Heart right ventricle (tissue), 16 donors: ENCODE results near the gene ANKFN1. TPM values are rescaled to one million over a fixed set of nuclear protein-coding genes. Genes with fewer than 3 reads are reported as not detected.

Experiments
- ATAC-seq, 8 donors: fragments of 200-7000 bp; cut with Tn5 transposase; one replicate each; pipeline ENCODE4 v1.9.1; 2020; ENCODE audit warnings: mild to moderate bottlenecking in 8 of 8, moderate library complexity in 8 of 8, moderate number of reproducible peaks in 1 of 8
- DNase-seq, 2 donors: peaks; one replicate each; pipeline ENCODE4 v3.0.0-alpha.2; 2020
- H3K27ac ChIP-seq, 10 donors: fragments of 200-600 bp; sonication (generic) in 2 of 10; one replicate each; pipeline versions ENCODE4 v1.5.0 to v1.8.0; 2020 to 2022; ENCODE audit warnings: mild to moderate bottlenecking in 3 of 10
- H3K27me3 ChIP-seq, 7 donors: fragments of 200-600 bp; one replicate each; pipeline ENCODE4 v1.8.0; 2021 to 2022; ENCODE audit warnings: mild to moderate bottlenecking in 2 of 7
- H3K36me3 ChIP-seq, 9 donors: fragments of 200-600 bp; sonication (generic) in 1 of 9; one replicate each; pipeline versions ENCODE4 v1.5.0 to v1.8.0; 2020 to 2022; ENCODE audit warnings: mild to moderate bottlenecking in 2 of 9
- H3K4me1 ChIP-seq, 9 donors: fragments of 200-600 bp; sonication (generic) in 1 of 9; one replicate each; pipeline versions ENCODE4 v1.5.0 to v1.8.0; 2020 to 2022; ENCODE audit warnings: mild to moderate bottlenecking in 4 of 9
- H3K4me3 ChIP-seq, 10 donors: fragments of 200-600 bp; sonication (generic) in 2 of 10; one replicate each; pipeline versions ENCODE4 v1.5.0 to v1.8.0; 2020 to 2022; ENCODE audit warnings: mild to moderate bottlenecking in 7 of 10, moderate library complexity in 2 of 10
- H3K9me3 ChIP-seq, 11 donors: fragments of 200-600 bp in 10 of 11; sonication (generic) in 2 of 11; one replicate each; pipeline versions ENCODE4 v1.5.0 to v1.8.0; 2013 to 2022; ENCODE audit warnings: mild to moderate bottlenecking in 2 of 11, control low read depth in 1 of 11, moderate library complexity in 1 of 11
- CTCF ChIP-seq, 9 donors: fragments of 200-600 bp; sonication (generic) in 2 of 9; IDR thresholded peaks; one replicate each; pipeline versions ENCODE4 v1.5.0 to v1.8.0; 2021 to 2022; ENCODE audit warnings: antibody characterized with exemption in 9 of 9, mild to moderate bottlenecking in 5 of 9, moderate library complexity in 1 of 9
- WGBS, 2 donors: extraction: QIAGEN DNeasy Blood & Tissue Kit; methylation state at CpG; one replicate each; pipeline ENCODE4 v1.1.7; 2013; ENCODE audit warnings: inconsistent platforms in 1 of 2; 5-methylcytosine and 5-hydroxymethylcytosine counted together
- intact Hi-C, 10 donors: fragments of 100-400 bp; cut with DNase I; formaldehyde crosslinking; loops; one replicate each; pipeline versions ENCODE4 v1.11.1 to v1.14.2; 2022
- polyA plus RNA-seq, 2 donors: library from polyadenylated mRNA; stranded (reverse); fragments of 200-250 nt; gene quantifications; one replicate each; pipeline ENCODE4 v1.2.3, GENCODE V29; 2013
- total RNA-seq, 10 donors: library from RNA; stranded (reverse); fragmentation: NEBNext Ultra II Directional in 3 of 10; extraction: Animal tissue kit (Norgen Biotek cat#: 25700) in 3 of 10; gene quantifications; one replicate each; pipeline versions ENCODE4 v1.2.1 to v1.2.4, GENCODE V29; 2021 to 2023
- donor health status: Arrhythmogenic right ventricular cardiomyopathy.
- donor health status: ischemic (EF 13 %, LVEDD 7.1; RV severe dilation, severe dysfunction).
- donor health status: healthy with polysubstance abuse.
- donor health status: DM: no; HTN: yes; CAD: no.
- donor health status: DM: no; HTN: no; CAD: no.
- donor health status: ischemic (EF 25% LVEDD 6.9; RV normal size, moderate dysfunction).
- donor health status: ischemic (EF 25% LVEDD 5.7; RV mildly dilated, moderate dysfunction).
- donor health status: healthy.
- donor health status: DM: yes; HTN: yes; CAD: no.
- donor health status: Ischemic cardiomyopathy.
- donor health status: ischemic (EF 35%, LVEDD 5.7; RV mildly dilated, moderate dysfunction).
- donor health status: nonischemic (EF 11% LVEDD 7.7; RV severe dilation, severe dysfunction).
- donor health status: DM: yes; HTN: yes; CAD: no.
- donor health status: PGD.
- donor health status: ischemic (EF 29% LVEDD 5.4; RV normal size, mild dysfunction).
- donor health status: nonischemic (EF 23%, LVEDD 6.1; RV moderate dilation, normal function).

The ANKFN1 gene
- total and polyA plus RNA-seq, 12 donors: 0.01 to 0.38 TPM; not detected in 10

- Histone ChIP-seq H3K9me3 (peaks cover 0 to 12% (median 0%) of the 10 kb centered on the region in 11 donors), H3K4me1 (no peaks in the 10 kb centered on the region), H3K4me3 (no peak overlapping the region), H3K36me3 (no peaks in the 10 kb centered on the region), H3K27me3 (peaks cover 0 to 12% (median 0%) of the 10 kb centered on the region in 7 donors), H3K27ac (no peak overlapping the region)
- no peak for TF ChIP-seq CTCF (IDR thresholded peaks at IDR 0.05)
- intact Hi-C loops: loop anchor here in 5 of 10 donors (5.0 to 10.0 kb wide), 4 partner anchors 348 to 630 kb away; no protein-coding TSS in a partner anchor
- DNase-seq (no peak), ATAC-seq (no peak)
- WGBS, 2 donors: 88 to 90% methylated on average over 1 of the region's 1 CpG
Observed at GRCh38 chr17:56475116-56475515, 321.8 kb downstream of the ANKFN1 start.

- no peak for ATAC-seq
Observed at GRCh38 chr17:56478836-56479447, 325.7 kb downstream of the ANKFN1 start.

GRCh38 chr17:56480501-56480900 lies 327.2 kb downstream of the ANKFN1 start:
- intact Hi-C loops: loop anchor here in 1 of 10 donors (10.0 kb wide), 1 partner anchor 636 kb away; no protein-coding TSS in a partner anchor
- whole genome bisulfite sequencing, 2 donors: 50 to 56% methylated on average over 1 of the region's 1 CpG
- no peak for TF ChIP-seq CTCF (IDR thresholded peaks at IDR 0.05)

More at GRCh38 chr17:56478836-56479447, 325.7 kb downstream of the ANKFN1 start:
- DNase-seq: no peak
- intact Hi-C loops: loop anchor here in 5 of 10 donors (2.0 to 10.0 kb wide), 5 partner anchors 352 to 634 kb away; no protein-coding TSS in a partner anchor
- TF ChIP-seq CTCF (IDR thresholded peaks at IDR 0.05): peak in 7 of 9 donors; percentile 35 to 59 (median 45)
- Histone ChIP-seq H3K27me3 (peaks cover 0 to 29% (median 0%) of the 10 kb centered on the region in 7 donors), H3K9me3 (no peaks in the 10 kb centered on the region), H3K4me3 (no peak overlapping the region), H3K27ac (no peak overlapping the region), H3K4me1 (no peaks in the 10 kb centered on the region), H3K36me3 (no peaks in the 10 kb centered on the region)
- 69 to 71% methylated on average over 7 of the region's 7 CpGs for WGBS, 2 donors

GRCh38 chr17:56481659-56482058 lies 328.4 kb downstream of the ANKFN1 start:
- 78% methylated on average over 5 of the region's 5 CpGs for WGBS, 2 donors
- Histone ChIP-seq H3K27me3 (peaks cover 0 to 23% (median 0%) of the 10 kb centered on the region in 7 donors), H3K36me3 (no peaks in the 10 kb centered on the region), H3K4me3 (no peak overlapping the region), H3K27ac (no peak overlapping the region), H3K4me1 (no peaks in the 10 kb centered on the region), H3K9me3 (no peaks in the 10 kb centered on the region)
- intact Hi-C loops: loop anchor here in 1 of 10 donors (10.0 kb wide), 1 partner anchor 637 kb away; no protein-coding TSS in a partner anchor
- DNase-seq (no peak), ATAC-seq (no peak)
- no peak for TF ChIP-seq CTCF (IDR thresholded peaks at IDR 0.05)

More at GRCh38 chr17:56480501-56480900, 327.2 kb downstream of the ANKFN1 start:
- no peak for ATAC-seq
- Histone ChIP-seq H3K9me3 (no peaks in the 10 kb centered on the region), H3K4me3 (no peak overlapping the region), H3K36me3 (no peaks in the 10 kb centered on the region), H3K27me3 (peaks cover 0 to 23% (median 0%) of the 10 kb centered on the region in 7 donors), H3K4me1 (no peaks in the 10 kb centered on the region), H3K27ac (no peak overlapping the region)
- DNase-seq: no peak
